ENCODE results near the gene RND3. TPM values are rescaled to one million over a fixed set of nuclear protein-coding genes. Genes with fewer than 3 reads are reported as not detected.

The RND3 gene
- total and polyA plus RNA-seq, 2 of the 13 experiments (the other 11 are each of a cell fraction or from before 2014, with no cell fraction given), result 0.13 to 0.42 TPM

DNA sequence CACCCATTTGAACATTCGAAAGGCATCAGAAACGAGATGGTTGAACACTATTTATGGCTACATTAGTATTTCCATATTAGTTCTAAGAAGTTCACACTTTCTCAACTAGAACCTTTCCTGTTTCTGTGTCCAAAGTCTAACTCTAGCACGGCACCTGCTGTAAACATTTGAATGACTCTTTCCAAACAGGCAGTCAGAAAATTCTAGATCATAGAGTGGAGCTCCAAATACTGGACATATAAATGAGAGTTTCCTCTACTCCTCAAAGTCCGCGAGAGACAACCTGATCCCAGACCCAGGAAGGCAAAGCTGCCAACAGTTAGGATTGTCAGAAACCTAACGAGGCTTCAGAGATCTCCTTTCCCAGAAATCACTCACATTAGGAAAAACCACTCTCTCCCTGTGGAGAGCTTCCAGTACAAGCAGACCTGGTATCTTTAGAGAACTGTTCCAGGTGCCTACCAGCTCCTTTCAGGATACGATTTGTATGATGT lies 10.6 kb downstream of the RND3 start:
- no peak overlapping the region for H2AFZ ChIP-seq (ENCODE audit: low read length)
- intact Hi-C loops (cut with micrococcal nuclease; ENCODE audit: unreplicated experiment) (no loop called here), in situ Hi-C loops (cut with HindIII; ENCODE audit: extremely low pct_ligation_motif_present, low pct_unique_long_range_greater_than_20kb) (no loop called here)
- no peak for TF ChIP-seq SUZ12 (IDR thresholded peaks at IDR 0.05; ENCODE audit: low read depth, low read length)
- TF ChIP-seq ZNF781 (CRISPR knock-in tag; IDR thresholded peaks at IDR 0.05; ENCODE audit: borderline replicate concordance, not compliant biosample characterization), result no peak
- no peak for TF ChIP-seq ZNF232 (CRISPR knock-in tag; IDR thresholded peaks at IDR 0.05; ENCODE audit: borderline replicate concordance)
- no peak for TF ChIP-seq ZNF350 (CRISPR knock-in tag; IDR thresholded peaks at IDR 0.05; ENCODE audit: borderline replicate concordance, low read depth)
- no peak for TF ChIP-seq RFX1 (IDR thresholded peaks at IDR 0.05)
- no peak for TF ChIP-seq CCDC6 (CRISPR knock-in tag; IDR thresholded peaks at IDR 0.05)
- TF ChIP-seq KMT2B (CRISPR knock-in tag; IDR thresholded peaks at IDR 0.05), result no peak
- TF ChIP-seq, protein P1, sequence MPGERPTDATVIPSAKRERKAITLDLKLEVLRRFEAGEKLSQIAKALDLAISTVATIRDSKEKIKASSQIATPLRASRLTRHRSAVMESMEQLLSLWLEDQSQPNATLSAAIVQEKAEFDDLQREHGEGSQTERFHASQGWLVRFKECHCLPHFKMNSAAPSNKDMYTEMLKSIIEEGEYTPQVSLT (CRISPR knock-in tag; IDR thresholded peaks at IDR 0.05; ENCODE audit: borderline replicate concordance, low read depth), result no peak
- TF ChIP-seq ZIK1 (CRISPR knock-in tag; IDR thresholded peaks at IDR 0.05; ENCODE audit: borderline replicate concordance, low read depth), result no peak
- TF ChIP-seq CBFB (CRISPR knock-in tag; IDR thresholded peaks at IDR 0.05), result no peak
- TF ChIP-seq FIP1L1 (IDR thresholded peaks at IDR 0.05; ENCODE audit: borderline replicate concordance, insufficient read depth, low read depth, low read length), result no peak
- TF ChIP-seq, protein P2, sequence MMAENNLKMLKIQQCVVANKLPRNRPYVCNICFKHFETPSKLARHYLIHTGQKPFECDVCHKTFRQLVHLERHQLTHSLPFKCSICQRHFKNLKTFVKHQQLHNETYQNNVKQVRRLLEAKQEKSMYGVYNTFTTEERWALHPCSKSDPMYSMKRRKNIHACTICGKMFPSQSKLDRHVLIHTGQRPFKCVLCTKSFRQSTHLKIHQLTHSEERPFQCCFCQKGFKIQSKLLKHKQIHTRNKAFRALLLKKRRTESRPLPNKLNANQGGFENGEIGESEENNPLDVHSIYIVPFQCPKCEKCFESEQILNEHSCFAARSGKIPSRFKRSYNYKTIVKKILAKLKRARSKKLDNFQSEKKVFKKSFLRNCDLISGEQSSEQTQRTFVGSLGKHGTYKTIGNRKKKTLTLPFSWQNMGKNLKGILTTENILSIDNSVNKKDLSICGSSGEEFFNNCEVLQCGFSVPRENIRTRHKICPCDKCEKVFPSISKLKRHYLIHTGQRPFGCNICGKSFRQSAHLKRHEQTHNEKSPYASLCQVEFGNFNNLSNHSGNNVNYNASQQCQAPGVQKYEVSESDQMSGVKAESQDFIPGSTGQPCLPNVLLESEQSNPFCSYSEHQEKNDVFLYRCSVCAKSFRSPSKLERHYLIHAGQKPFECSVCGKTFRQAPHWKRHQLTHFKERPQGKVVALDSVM (CRISPR knock-in tag; IDR thresholded peaks at IDR 0.05), result no peak
- TF ChIP-seq, protein P3, sequence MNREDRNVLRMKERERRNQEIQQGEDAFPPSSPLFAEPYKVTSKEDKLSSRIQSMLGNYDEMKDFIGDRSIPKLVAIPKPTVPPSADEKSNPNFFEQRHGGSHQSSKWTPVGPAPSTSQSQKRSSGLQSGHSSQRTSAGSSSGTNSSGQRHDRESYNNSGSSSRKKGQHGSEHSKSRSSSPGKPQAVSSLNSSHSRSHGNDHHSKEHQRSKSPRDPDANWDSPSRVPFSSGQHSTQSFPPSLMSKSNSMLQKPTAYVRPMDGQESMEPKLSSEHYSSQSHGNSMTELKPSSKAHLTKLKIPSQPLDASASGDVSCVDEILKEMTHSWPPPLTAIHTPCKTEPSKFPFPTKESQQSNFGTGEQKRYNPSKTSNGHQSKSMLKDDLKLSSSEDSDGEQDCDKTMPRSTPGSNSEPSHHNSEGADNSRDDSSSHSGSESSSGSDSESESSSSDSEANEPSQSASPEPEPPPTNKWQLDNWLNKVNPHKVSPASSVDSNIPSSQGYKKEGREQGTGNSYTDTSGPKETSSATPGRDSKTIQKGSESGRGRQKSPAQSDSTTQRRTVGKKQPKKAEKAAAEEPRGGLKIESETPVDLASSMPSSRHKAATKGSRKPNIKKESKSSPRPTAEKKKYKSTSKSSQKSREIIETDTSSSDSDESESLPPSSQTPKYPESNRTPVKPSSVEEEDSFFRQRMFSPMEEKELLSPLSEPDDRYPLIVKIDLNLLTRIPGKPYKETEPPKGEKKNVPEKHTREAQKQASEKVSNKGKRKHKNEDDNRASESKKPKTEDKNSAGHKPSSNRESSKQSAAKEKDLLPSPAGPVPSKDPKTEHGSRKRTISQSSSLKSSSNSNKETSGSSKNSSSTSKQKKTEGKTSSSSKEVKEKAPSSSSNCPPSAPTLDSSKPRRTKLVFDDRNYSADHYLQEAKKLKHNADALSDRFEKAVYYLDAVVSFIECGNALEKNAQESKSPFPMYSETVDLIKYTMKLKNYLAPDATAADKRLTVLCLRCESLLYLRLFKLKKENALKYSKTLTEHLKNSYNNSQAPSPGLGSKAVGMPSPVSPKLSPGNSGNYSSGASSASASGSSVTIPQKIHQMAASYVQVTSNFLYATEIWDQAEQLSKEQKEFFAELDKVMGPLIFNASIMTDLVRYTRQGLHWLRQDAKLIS (CRISPR knock-in tag; IDR thresholded peaks at IDR 0.05), result no peak
- TF ChIP-seq ELF1 (CRISPR knock-in tag; IDR thresholded peaks at IDR 0.05), result no peak
- TF ChIP-seq, protein P4, sequence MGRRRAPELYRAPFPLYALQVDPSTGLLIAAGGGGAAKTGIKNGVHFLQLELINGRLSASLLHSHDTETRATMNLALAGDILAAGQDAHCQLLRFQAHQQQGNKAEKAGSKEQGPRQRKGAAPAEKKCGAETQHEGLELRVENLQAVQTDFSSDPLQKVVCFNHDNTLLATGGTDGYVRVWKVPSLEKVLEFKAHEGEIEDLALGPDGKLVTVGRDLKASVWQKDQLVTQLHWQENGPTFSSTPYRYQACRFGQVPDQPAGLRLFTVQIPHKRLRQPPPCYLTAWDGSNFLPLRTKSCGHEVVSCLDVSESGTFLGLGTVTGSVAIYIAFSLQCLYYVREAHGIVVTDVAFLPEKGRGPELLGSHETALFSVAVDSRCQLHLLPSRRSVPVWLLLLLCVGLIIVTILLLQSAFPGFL (CRISPR knock-in tag; IDR thresholded peaks at IDR 0.05), result no peak
- TF ChIP-seq ZNF792 (CRISPR knock-in tag; IDR thresholded peaks at IDR 0.05), result no peak
- TF ChIP-seq NR3C1 (CRISPR knock-in tag; IDR thresholded peaks at IDR 0.05), result no peak
- TF ChIP-seq EED (CRISPR knock-in tag; IDR thresholded peaks at IDR 0.05), result no peak
- TF ChIP-seq THYN1 (CRISPR knock-in tag; IDR thresholded peaks at IDR 0.05; ENCODE audit: borderline replicate concordance, low read depth), result no peak
- BruUV-seq (replicated peaks), result no TSS peak
- no peak for DNase-seq (ENCODE audit: low spot score)
- POLR2A ChIA-PET, result no interaction called here
- WGBS (ENCODE audit: low lambda C conversion rate), result 30% methylated on average over 7 of the region's 7 CpGs
- H3K36me3 ChIP-seq (replicated peaks in 1 of 2; ENCODE audit: control insufficient read depth in 1 of 2, insufficient read depth in 2 of 2, low read length in 2 of 2), result no peaks in the 10 kb centered on the region
- H3K4me2 ChIP-seq (ENCODE audit: low read depth, low read length), result no peak overlapping the region
- no peak overlapping the region for H3K27ac ChIP-seq (ENCODE audit: extremely low read length, insufficient read depth, low read length)
- no peaks in the 10 kb centered on the region for H4K20me1 ChIP-seq (ENCODE audit: insufficient read depth, low read length)
- ATAC-seq, result no peak
- H3K4me3 ChIP-seq (replicated peaks in 1 of 3; ENCODE audit: insufficient read depth in 1 of 3, low read depth in 2 of 3, low read length in 3 of 3), result no peak overlapping the region
- no peaks in the 10 kb centered on the region for H3K9me3 ChIP-seq (ENCODE audit: low read length)
- H3K27me3 ChIP-seq (ENCODE audit: control insufficient read depth in 1 of 2, insufficient read depth in 2 of 2, low read length in 2 of 2), result no peaks in the 10 kb centered on the region
- H3K79me2 ChIP-seq (ENCODE audit: insufficient read depth, low read length), result no peaks in the 10 kb centered on the region
- H3K9ac ChIP-seq (ENCODE audit: insufficient read depth, low read depth, low read length), result no peak overlapping the region
- H3K4me1 ChIP-seq (ENCODE audit: insufficient read depth, low read length), result no peaks in the 10 kb centered on the region
- CTCF ChIA-PET (ENCODE audit: low intra/inter-chr PET ratio, low total read pairs), result no interaction called here
- FAIRE-seq, result no peak

Measured in HepG2 (cell line).